Stimulated activated CD8-positive, alpha-beta memory T cell treated with anti-CD3 and anti-CD28 coated beads, Interleukin-7, amount 100 ng/mL, for 4 hours (primary cell): Measurements from ENCODE around the gene STAC.

Experiments
- DNase-seq, 2 donors: peaks; one replicate each; pipeline ENCODE4 v3.0.0-alpha.2; 2020; ENCODE audit warnings: low read depth in 2 of 2

Gene STAC, protein sequence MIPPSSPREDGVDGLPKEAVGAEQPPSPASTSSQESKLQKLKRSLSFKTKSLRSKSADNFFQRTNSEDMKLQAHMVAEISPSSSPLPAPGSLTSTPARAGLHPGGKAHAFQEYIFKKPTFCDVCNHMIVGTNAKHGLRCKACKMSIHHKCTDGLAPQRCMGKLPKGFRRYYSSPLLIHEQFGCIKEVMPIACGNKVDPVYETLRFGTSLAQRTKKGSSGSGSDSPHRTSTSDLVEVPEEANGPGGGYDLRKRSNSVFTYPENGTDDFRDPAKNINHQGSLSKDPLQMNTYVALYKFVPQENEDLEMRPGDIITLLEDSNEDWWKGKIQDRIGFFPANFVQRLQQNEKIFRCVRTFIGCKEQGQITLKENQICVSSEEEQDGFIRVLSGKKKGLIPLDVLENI

DNA sequence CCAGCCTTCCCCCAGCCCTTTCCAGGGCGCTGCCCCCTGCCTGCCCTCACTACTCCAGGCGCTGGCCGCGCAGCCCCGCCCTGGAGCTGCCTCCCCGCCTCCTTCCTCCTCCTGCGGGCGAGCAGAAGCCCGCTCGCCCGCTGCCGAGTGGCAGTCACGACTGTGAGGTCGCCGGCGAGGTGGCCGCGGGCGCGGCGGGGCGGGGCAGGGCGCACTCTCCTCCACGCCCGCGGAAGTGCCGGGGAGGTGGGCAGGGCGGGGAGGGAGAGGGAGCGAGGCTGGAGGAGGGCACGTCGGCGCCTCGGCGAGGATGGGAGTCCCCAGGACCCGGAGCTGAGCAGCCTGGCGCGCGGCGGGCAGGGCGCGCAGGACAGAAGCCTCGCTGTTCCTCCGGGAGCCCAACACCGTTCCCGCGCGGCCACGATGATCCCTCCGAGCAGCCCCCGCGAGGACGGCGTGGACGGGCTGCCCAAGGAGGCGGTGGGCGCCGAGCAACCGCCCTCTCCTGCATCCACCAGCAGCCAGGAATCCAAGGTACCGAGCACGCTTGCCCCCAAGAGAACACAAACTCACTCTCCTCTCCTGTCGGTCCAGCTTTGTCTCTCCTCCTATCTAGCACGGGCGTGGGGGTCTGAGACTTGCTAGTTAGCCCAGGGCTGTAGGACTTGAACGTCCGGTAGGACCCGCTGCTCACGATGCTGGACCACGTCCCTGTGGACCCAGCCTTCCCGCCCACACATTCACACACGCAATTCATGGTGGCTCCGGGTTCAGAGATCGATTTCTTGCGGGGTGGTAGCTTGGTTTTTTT is at the start of gene STAC:
TSS of gene STAC (plus strand) at position 284 of the 811 bp plus-strand sequence. CDS start at position 424, 140 bp downstream.
- DNase-seq = no peak

DNA sequence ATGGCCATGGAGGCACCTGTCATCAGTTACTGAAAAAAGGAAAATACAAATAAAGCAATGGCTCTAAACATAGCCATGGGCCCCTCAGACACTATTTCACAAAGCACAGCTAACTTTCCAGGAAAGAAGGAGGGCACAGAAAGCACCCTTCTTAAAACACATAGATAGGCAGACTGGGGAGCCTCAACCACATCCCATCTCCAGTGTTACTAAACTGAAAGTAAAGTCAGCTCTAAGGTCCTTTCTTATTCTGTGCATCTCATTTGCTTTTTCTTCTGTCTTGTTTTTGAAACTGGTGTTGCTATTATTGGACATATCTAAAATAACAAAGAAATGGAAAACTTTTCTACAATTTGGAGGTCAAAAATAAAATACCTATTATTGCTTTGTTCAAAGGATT is 48.2 kb upstream of the STAC start:
- no peak for DNase-seq

DNA sequence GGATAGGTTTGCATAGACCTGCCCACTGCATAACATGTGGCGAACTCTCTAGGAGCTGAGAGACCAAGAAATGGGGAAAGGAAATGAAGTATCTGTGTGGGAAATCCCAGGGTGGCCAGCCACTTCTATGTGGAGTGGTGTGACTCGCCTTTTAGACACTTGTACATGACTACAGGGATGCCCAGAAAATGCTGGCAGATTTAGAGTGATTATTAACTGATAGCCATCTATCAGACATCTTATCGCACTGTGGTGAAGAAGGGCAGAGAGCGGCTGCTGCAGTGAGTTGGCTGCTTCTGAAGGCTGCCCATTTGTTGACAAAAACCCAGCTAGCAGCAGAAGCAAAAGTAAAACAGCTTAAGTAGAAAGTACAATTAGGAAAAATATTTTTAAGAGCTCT is 18.1 kb upstream of the STAC start:
- no peak for DNase-seq

DNA sequence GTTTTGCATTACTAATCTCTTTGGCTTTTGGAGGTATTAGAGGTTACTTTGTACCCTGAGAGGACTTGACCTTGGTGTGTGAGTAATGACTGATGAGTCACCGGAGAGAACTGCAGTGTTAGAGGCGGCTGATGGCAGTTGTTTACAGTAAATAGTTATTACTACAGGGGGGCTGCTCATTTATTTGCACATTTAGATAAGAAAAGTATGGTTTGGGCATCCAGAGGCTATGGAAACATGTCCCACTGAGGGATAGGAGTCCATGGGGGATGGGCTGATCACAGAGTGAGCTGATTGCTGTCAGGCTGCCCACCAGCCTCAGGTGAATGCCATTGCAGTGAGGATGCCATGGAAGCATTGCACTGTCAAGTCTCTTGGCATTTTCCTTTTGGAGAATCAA is 17.3 kb upstream of the STAC start:
- DNase-seq = no peak

DNA sequence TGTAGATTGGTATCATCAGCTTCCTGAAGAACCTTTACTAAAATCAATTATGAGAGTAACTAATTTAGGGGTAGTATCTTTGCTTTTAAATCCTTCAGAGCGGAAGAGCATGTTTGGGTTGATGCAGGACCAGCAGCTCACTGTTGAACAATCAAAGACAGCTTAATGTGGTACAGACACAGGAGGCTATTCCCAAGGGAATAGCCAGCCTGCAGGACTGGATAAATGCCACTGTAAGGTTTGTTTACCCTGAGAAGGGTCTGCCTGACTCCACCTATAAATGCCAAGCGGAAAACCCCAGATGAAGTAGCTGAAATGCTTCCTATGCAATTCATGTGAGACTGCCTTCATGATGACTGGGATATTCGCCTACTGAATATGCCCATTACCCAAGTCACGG is 16.0 kb upstream of the STAC start:
- no peak for DNase-seq

DNA sequence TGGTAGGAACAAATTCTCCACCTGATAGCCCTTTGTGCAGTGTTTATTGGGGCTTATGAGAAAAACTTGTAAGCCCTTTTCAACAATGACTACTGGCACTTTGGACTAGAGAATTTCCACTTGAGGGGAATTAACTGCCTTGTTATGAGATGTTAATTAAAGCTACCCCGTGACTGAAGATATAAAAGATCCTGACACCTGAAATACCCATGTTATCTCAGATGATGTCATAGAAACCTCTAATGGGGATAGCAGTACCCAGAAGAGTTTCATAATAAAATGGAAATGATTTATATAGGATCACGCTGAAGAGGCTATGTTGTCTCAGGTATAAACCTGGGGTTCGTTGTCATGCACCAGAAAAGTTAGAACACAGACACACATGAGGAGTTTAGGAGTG is 14.5 kb upstream of the STAC start:
- no peak for DNase-seq

DNA sequence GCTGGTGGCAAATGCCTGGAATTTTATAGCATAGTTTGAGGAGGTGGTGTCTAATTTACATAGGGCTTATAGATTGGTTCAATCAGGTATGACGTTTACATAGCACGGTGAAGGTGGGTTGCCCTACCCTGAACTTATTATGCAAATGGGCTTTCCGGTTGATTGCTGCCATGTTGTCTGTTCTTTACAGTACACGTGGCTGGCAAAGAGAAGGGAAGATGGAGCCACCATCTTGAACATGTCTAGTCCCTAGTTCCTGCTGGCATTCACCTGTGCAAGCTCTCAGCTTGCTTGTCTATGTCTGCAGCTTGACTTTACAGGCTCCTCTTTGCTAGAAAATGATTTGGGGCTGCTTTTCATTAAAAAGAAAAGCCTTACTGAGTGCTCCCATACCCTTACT is 14.0 kb upstream of the STAC start:
- no peak for DNase-seq

DNA sequence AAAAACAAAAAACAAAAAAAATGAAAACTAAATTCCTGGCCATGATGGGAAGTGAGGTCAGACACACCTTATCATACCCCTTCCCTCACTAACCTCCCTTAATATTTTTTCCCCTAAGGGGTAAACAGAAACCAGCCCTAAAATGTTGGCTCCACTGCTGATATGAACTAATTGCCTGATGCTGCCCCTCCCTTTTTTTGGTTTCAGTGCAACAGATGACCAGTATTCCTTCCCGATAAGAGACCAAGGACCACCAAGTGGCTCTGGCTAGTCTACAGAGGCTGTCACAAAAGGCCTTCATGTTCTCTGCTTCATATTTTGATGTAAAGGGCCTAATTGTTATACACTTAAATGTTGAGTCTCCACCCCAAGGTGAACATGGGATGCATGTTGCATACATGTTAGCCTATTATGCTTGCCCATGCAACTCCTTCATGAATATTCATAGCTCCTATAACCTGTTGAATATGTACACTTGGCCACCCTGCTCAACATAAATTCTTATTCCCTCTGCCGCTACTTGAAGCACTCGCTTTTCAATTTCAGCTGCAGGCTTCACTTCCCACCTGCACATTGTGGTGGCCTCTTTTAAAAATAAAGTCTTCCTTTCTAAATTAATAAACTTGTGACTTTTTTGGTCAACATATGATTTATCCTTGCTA is 12.3 kb upstream of the STAC start:
- no peak for DNase-seq

DNA sequence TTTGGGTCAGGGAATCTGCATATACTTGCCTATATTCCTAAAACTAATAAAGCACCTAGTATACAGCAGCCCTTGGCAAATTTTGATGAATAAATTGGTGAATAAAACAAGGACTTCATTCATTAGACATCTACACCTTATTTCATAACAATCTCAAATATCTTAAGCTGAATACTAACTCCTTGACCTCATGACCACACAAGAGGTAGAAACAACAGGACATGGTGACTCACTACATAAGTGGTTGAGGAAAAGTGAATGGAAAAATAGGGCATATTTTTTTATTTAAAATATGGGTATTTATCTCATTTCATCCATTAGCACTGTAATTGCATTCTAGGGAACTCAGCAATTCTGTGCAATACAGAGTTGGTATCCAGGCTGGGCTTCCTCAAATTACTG is 7.8 kb upstream of the STAC start:
- DNase-seq = no peak

DNA sequence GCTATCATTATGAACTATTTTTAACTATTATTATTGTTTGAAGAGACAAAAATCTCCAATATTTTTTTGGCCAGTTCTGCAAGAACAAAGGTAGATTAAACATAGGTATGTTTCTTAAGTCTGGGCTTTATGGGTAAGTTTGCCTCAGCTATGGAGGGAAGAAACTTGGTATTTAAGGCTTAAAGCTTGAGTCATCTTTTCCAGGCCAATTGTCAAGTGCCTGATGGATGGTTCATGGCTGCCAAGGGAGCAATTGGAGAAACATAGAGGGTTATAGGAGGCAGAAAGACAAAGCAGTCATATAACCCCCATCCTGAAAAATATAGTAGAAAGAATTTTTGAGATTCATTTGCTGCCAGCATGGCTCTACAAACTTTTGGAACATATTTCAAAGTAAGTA is 7.2 kb upstream of the STAC start:
- DNase-seq = no peak

DNA sequence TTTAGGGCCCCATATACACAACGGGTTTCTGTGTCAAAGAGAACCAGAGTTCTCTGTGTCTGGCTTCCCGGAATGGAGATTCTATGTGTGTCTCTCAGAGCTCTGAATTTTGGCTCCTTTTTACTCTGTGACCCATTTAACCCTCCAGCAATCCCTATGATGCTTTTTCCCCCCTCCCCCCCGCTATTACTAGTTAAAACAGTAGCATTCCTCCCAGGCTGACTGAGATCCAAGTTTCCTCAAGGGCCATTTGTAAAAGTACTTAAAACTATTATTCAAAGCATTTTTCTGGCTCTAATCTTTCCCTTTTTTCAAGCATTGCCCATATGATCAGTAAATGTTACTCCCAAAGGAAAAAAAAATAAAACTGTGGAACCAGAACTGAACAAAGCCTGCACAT is 6.6 kb upstream of the STAC start:
- no peak for DNase-seq

DNA sequence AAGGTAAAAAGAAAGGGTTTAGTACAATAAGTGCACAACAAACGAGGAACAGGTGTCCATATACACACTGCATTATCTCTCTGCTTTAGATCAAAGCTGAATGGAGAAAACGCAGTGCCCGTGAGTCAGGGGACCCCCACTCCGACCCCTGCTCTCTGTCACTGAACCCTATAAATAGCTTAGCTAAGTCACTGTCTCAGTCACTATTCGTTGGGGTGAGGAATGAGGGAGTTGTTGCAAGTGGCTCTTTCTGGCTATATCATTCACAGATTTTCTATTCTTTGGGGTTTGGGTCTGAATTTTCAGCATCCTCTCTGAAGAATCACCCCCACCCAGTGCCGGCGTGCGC is 458 bp upstream of the STAC start:
- DNase-seq = no peak

DNA sequence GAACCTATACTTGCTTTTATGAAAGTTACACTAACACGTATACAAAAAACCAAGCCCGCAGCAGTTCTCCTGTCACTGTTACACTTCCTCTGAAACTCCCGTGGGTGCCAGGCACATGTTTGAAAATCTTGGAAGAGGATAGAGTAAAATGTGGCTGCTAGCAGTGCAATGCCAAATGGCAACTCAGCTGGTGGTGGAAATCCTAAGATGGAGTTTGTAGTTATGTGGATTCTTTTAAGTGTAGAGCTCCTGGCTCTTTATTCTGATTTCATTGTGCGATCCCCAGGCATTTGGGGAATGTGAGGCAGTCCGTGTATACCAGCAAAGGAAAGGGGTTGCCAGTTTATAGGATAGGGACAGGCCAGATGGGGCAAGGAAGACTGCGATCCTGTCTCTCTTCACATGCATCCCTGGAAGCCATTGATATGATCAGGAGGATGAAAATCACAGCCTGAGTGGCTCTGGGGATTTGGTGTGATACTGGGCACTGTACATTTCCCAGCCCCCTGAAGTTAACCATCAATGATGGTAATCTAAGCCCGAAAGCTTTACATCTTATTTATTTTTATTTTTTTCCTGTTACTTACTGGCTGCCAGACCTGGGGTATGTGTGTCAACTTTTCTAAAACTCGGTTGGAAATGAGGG is 1.1 kb downstream of the STAC start:
- DNase-seq = no peak

DNA sequence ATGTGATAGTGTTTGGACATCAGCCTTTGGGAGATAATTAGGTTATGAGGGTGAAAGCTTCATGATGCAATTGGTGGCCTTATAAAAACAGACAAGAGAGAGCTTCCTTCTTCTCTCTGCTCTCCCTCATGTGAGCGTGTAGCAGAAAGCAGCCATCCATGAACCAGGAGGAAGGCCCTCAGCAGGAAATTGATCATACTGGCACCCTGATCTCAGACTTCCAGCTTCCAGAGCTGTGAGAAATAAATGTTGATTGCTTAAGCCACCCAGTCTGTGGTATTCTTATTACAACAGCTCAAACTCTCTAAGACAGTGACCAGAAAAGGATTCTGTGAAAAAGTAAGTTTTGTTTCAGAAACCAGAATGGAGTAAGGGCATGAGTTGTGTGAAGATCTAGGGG is 13.3 kb downstream of the STAC start:
- no peak for DNase-seq

DNA sequence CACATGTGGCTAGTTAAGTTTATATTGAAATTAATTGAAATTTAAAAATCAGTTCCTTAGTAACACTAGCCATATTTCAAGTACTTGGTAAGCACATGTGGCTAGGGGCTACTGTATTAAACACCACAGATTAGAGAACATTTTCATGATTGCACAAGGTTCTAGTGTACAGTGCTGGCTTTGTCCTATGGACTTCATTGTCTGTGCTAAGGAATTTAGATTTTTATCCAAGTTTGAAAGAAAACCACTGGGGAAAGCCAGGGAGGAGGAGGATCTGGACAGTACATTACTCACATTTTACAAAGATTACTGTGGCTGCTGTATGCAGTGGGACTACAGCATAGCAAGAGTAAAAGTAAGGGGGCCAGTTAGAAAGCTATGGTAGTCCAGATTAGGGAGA is 13.9 kb downstream of the STAC start:
- no peak for DNase-seq

DNA sequence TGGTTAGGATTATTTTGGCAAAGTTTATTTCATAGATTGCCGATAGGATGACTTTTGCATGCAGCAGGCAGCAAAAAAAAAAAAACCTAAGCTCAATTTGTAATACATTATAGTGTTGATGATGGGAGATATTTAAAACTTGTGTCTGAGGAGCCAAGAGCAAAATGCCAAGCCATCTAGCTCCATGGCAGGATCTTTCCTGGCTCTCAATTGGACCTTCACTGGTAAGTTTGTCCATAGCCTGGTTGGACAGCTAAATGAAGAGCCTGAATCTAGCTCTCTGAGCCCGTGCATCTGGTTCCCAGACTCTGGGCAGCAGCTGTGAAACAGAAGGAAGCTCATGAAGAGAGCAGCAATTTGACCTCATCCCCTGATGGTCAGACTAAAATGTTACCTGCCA is 17.5 kb downstream of the STAC start:
- DNase-seq = no peak

DNA sequence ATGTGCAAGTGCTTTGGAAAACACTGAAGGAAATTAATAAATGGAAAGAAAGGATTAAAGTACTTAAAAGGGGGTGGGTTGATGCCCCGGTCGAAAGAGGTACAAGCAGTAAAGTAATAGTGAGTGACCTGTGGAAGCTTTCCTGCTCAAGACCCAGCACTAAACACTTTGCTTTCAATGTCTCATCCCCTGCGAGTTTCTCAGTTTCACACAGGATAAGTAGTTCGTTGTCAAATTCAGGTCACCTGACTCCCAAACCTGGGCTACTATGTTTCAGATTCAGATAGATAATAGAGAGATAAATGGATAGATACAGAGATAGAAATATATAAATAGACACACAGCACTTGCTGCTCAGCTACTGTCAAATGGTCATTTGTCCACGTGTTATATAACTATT is 19.6 kb downstream of the STAC start:
- no peak for DNase-seq

DNA sequence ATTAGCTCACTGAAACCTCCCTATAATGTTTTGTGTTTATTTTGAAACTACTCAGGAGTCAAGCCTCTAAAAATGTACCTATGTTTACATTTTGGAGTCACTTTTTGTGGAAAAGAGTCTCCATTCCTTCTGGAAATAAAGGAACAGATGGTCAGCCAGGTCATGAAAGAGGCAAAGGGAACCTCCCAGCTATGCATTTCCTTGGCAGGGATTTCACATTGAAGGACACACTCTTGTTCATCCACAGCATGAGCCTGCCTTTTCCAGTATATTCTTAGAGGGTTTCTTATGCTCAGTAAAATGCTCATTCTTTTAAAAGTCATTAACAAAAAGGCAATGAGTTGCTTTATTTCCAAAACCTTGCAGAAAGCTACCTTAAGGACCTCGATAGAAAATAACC is 20.8 kb downstream of the STAC start:
- DNase-seq = no peak

DNA sequence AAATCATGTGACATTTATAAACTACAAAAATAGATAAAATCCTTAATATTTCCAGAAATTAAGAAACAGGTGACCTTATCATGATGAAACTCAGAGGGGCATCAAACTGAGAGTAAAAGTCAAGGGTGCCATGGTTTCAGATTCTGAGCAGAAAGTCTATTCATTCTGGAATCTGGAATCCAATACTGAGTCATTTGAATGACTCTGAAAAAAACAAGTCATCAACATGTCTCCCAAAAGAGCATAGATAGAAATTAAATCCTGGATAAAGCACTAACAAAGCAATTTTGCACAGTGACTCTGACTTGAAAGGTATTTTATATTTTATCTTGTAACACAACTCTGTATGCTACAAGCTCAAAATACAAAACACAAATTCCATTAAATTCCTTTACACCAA is 23.4 kb downstream of the STAC start:
- no peak for DNase-seq

DNA sequence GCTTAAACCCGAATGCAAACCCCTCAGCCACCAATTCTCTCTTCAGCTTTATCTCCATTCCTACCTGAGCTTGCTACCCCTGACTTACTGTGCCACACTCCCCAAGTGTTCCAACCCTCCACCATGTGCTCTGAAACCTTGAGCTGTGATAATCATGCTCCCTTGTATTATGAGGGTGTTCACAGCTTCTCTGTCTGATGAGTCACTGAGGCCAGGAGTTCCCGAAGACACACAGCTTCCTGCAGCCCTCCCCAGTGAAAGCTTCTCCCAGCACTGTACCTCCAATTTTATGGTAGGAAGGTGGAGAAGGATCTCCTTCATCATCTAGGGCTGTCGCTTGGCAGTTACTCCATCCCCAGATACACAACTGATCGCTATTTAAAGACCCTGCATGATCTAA is 24.9 kb downstream of the STAC start:
- no peak for DNase-seq

DNA sequence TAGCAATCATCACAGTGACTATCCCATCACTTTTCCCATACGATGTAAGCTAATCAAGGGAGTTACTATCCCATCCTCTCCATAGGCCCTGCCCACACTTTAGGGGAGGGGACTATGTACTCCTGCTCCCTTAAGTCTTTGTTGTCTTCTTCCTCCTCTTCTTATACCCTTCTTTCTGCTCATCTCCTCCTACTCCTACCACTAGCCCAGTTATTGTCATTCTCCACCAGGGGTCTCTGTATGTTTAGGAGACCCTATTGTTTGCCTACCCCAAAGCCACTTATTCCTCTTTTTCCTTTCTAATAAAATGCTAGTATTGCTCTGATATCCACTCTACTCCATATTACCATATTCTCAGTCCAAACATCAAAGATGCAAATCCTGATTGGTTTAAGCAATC is 27.8 kb downstream of the STAC start:
- no peak for DNase-seq

DNA sequence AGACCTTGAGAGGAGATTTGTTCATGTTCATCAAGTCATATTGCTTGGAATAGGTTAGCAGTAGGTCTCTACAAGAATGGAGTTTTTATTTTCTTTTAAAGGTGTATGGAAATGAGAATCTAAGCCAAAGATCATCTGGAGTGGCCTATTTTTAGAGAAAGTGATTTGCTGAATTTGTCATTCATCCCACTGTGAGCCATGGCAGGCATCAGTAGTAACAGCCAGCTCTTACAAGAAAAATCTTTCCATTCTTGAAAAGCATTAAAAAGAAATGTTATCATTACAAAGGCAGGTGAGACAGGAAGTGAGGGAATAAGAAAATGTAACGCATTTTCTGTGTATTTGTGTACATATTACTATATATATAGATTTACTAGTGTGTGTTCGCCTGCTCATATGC is 29.6 kb downstream of the STAC start:
- DNase-seq = no peak
